ENCODE measurements around the gene CTPS1. TPM values are rescaled to one million over a fixed set of nuclear protein-coding genes. Genes with fewer than 3 reads are reported as not detected.

The CTPS1 gene
- total RNA-seq, 4 donors from 2014 or later, result 16.1 to 57.5 (median 17.6) TPM

- no peak for DNase-seq (ENCODE audit: low spot score)
- no peak for ATAC-seq (ENCODE audit: low FRiP score)
- TF ChIP-seq, protein P1, sequence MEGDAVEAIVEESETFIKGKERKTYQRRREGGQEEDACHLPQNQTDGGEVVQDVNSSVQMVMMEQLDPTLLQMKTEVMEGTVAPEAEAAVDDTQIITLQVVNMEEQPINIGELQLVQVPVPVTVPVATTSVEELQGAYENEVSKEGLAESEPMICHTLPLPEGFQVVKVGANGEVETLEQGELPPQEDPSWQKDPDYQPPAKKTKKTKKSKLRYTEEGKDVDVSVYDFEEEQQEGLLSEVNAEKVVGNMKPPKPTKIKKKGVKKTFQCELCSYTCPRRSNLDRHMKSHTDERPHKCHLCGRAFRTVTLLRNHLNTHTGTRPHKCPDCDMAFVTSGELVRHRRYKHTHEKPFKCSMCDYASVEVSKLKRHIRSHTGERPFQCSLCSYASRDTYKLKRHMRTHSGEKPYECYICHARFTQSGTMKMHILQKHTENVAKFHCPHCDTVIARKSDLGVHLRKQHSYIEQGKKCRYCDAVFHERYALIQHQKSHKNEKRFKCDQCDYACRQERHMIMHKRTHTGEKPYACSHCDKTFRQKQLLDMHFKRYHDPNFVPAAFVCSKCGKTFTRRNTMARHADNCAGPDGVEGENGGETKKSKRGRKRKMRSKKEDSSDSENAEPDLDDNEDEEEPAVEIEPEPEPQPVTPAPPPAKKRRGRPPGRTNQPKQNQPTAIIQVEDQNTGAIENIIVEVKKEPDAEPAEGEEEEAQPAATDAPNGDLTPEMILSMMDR (IDR thresholded peaks at IDR 0.05), result no peak
These were observed 13.1 kb upstream of the CTPS1 start for GRCh38 chr1:40966417-40966816.

DNA sequence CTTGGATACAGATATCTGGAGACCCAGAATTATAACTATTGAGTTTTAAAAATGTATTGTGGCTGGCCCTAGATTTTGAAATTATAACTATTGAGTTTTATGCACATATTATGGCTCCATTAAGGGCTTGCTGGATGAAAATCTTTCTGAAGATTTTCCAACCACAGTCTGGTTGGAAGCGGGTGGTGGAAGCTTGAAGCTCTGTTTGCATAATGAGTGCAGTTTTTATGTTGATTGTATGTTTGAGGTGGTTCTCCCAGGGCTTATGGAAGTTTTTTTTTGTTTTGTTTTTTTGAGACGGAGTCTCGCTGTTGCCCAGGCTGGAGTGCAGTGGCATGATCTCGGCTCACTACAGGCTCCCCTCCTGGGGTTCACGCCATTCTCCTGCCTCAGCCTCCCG, 10.1 kb upstream of the CTPS1 start:
- DNase-seq (ENCODE audit: low spot score), result no peak
- ATAC-seq (ENCODE audit: low FRiP score), result no peak
- TF ChIP-seq, protein P1 (IDR thresholded peaks at IDR 0.05), result no peak

GRCh38 chr1:40971966-40972365, 7.5 kb upstream of the CTPS1 start:
- TF ChIP-seq, protein P1 (IDR thresholded peaks at IDR 0.05), result no peak
- ATAC-seq (ENCODE audit: low FRiP score), result no peak

DNA sequence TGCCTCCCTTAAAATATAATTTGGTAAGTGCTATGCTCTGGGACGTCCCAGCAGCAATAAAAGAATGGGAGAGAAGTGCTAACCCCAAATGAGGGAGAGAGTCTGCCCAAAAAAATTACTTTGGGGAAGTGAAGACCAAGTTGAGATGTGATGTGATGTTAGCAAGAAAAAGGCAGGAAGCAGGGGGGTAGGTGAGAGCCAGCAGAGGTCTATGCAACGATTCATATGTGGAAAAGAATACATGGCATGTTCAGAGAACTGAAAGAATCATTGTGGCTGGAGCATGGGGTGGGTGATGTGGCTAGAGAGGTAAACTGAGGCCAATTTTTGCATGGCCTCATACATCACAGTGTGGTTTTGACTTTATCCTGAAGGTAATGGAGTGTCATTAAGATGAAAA, 5.6 kb upstream of the CTPS1 start:
- TF ChIP-seq, protein P1 (IDR thresholded peaks at IDR 0.05), result no peak
- DNase-seq (ENCODE audit: low spot score), result no peak
- no peak for ATAC-seq (ENCODE audit: low FRiP score)

More at GRCh38 chr1:40971966-40972365, 7.5 kb upstream of the CTPS1 start:
- DNase-seq (ENCODE audit: low spot score), result no peak

DNA sequence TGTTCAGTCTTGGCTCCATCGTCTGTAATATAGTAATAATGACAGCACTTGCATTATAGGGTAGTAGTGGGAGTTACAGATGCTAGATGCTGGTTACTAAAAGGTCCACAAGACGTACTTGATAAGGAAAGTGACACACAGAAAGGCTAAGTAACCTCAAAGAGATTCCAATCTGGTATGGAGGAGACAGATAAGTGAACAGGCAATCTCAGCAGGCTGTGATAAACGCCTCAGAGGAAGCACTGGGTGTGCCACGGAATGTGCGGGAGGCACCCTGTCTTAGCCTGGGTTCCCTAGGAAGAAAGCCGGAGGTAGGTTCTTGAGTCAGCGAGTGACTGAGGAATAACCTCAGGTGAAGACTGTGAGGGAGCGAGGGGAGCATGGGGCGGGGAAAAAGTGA, 4.6 kb upstream of the CTPS1 start:
- ATAC-seq (ENCODE audit: low FRiP score), result no peak
- no peak for DNase-seq (ENCODE audit: low spot score)
- TF ChIP-seq, protein P1 (IDR thresholded peaks at IDR 0.05), result no peak

- TF ChIP-seq, protein P1 (IDR thresholded peaks at IDR 0.05), result no peak
- ATAC-seq (ENCODE audit: low FRiP score) (no peak), DNase-seq (ENCODE audit: low spot score) (no peak)
These were observed 2.4 kb upstream of the CTPS1 start for GRCh38 chr1:40976952-40977690.

- ATAC-seq (ENCODE audit: low FRiP score) (no peak), DNase-seq (ENCODE audit: low spot score) (no peak)
- TF ChIP-seq, protein P1 (IDR thresholded peaks at IDR 0.05), result no peak
These were observed 1.8 kb upstream of the CTPS1 start for GRCh38 chr1:40977716-40978115.

Measured in omental fat pad (tissue), 4 donors.